Raji (cell line): ENCODE results near the gene ATP5F1B.
A peak's percentile ranks its signal among the peaks of the same experiment; 100 is the strongest.

ENCODE experiments used
- POLR2A ChIP-seq: IDR thresholded peaks from 2 replicates; pipeline ENCODE4 v1.6.1; 2011; ENCODE audit warnings: low read depth, low read length, control low read depth; ENCODE audit not compliant: insufficient read depth

ATP5F1B gene

DNA sequence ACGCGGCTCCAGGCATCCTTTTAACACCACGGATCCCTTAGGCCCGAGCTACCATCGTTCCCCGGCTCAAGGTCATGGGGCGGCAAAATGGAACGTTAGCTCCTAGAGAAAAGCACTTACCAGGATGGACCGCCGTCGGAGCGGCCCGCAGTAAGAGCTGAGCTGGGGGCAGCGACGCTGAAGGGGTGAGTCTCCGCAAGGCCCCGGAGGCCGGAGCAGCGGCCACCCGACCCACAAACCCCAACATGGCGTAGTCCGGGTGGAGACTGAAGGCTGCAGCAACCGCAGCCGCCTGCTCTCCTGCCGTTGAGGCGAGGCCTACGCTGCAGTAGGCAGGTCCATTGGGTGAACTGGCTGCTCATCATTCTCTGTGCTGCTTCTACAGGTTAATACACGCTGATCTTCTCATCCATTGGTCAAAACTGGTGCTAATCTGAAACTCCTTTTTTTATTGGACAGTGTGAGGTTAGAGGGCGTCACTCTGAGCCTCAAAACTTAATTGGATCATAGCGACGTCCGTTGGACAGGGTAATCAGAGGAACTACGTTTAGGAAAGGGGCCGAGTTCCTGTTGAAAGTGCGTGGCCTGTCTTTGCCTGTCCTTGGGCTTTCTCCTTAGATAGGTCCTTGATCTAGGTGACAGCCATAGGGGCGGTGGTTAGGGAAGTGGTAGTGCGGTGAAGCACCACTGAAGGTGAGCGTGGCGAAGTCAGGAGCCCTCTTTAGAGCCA is at the start of gene ATP5F1B:
Gene ATP5F1B, minus strand, starts transcription at position 268 of the 730 bp plus-strand sequence. Its CDS starts 21 bp downstream, at position 247.
- peak; percentile 98 for TF ChIP-seq POLR2A

GRCh38 chr12:56694161-56694560 is 48.4 kb upstream of the ATP5F1B start:
- TF ChIP-seq POLR2A, result no peak

DNA sequence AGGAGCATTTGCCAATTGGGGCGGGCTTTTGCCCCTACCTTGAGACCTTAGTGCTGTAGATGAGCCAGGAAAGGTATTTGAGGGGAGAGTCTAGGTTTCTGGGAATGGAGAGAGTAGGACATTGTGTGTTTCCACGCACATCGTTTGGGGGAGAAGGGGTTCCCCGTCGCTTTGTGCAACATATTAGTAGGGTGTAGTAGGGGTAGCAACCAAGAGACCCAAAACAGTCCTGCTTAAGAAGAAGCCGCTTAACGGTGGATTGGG is 43.0 kb upstream of the ATP5F1B start:
- no peak for TF ChIP-seq POLR2A

DNA sequence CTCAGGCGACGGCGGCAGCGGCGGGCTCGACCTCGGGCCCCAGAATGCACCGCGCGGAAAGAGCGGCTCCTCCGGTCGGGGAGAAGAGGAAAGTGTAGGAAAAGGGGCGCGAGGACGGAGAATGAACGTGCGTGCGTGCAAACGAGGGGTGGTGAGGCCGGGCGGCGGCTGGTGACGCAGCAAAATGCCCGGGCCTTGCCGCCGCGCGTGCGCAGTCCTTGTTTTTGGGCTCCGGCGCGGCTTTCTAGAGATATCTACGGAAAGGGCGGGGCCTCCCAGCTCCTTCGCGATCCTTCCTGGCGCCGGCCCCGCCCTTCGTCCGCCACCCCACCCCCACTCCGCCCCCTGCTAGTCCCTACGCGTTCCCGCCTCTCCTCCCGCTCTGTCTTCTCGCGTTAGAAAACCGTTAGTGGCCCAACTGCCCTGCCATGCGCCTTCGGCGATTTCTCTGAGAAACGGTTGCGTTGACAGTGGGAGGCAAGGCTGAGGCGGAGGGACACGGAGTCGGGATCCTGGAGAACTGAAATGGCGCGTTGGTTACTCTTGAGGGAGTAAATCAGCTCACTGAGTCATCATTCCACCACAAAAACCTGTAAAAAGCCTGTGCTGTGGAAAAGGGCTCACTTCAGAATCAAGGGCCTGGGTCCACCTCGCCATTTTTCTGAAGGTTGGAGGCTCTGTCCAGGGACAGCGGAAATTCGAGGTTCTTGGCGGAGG is 42.5 kb upstream of the ATP5F1B start, which contains the start of gene PTGES3:
Gene PTGES3, minus strand, starts transcription at position 156 of the 717 bp plus-strand sequence. CDS start 285 bp downstream, outside the sequence.
- TF ChIP-seq POLR2A, result peak; percentile 93

GRCh38 chr12:56687223-56688128 is 41.7 kb upstream of the ATP5F1B start:
- TF ChIP-seq POLR2A, result peak; percentile 28; the same call in 1 of the 2 replicates

DNA sequence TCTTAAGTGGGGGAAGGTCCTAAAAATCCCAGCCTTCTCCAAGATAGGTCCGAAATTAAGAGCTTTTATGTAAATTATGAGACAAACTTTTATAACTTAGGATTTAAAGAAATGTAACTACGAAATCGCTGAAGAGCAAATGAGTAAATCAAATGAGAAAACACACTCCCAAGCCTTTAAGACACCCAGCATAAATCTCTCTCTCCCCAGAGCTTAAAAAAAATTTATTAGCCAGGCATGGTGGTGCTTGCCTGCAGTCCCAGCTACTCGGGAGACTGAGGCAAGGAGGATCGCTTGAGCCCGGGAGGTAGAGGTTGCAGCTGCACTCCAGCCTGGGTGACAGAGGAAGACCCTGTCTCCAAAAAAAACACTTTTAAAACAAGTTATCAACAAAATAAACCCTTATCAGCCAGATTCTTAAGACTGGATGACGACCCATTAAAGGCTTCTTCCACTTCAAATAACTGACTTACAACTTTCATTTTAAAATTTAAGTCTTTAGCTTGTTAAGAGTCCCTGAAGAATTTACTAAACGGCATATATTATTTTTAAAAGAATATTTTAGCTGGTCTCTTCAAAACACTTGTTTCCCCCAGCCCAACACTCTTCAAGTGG is 39.1 kb upstream of the ATP5F1B start:
- no peak for TF ChIP-seq POLR2A

DNA sequence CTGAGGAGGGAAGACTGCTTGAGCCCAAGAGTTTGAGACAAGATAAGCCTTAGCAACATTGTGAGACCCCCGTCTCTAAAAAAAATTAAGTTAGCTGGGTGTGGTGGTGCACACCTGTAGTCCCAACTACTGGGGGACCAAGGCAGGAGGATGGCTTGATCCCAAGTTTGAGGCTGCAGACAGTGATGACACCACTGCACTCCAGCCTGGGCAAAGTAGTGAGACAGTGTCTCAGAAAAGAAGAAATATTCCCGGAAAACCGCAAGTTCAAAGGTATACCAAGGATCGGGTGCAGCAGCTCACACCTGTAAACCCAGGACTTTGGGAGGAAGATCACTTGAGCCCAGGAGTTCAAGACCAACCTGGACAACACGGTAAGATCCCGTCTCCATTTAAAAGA is 36.5 kb upstream of the ATP5F1B start:
- no peak for TF ChIP-seq POLR2A

DNA sequence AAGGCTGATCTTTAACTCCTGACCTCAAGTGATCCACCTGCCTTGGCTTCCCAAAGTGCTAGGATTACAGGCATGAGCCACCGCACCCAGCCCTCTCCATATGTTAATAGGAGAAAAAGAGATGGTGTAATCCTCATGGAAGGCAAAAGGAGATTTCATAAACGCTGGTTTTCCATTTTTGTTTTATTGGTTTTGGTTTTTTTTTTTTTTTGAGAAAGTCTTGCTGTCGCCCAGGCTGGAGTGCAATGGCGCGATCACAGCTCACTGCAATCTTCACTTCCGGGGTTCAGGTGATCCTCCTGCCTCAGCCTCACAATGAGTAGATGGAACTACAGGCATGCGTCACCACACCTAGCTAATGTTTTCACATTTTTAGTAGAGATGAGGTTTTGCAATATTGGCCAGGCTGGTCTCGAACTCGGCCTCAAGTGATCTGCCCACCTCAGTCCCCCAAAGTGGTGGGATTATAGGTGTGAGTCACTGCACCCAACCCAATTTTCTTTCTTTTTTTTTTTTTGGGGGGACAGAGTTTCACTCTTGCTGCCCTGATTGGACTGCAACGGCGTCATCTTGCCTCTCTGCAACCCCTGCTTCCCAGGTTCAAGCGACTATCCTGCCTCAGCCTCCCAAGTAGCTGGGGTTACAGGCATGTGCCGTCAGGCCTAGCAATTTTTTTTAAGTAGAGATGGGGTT is 34.2 kb upstream of the ATP5F1B start:
- TF ChIP-seq POLR2A, result no peak

GRCh38 chr12:56678852-56679251 is 33.1 kb upstream of the ATP5F1B start:
- TF ChIP-seq POLR2A, result no peak

DNA sequence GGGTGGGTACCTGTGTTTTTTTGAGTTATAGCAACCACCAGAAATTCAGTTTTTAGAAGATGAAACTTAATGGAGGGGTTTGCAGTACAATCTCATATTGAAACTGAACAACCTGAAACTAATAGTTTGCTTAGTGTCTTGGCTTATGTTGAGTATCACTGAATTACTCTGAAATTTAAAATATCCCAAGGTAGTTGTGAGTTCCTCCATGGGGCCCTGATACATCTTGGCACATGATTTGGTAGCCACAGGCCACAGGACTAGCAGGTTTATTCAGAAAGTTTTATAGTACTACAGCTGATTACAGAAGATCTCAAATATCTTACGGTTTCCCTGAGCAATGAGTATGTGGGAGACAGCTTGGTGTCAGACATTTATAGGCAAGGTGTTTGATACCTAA is 31.9 kb upstream of the ATP5F1B start:
- no peak for TF ChIP-seq POLR2A

DNA sequence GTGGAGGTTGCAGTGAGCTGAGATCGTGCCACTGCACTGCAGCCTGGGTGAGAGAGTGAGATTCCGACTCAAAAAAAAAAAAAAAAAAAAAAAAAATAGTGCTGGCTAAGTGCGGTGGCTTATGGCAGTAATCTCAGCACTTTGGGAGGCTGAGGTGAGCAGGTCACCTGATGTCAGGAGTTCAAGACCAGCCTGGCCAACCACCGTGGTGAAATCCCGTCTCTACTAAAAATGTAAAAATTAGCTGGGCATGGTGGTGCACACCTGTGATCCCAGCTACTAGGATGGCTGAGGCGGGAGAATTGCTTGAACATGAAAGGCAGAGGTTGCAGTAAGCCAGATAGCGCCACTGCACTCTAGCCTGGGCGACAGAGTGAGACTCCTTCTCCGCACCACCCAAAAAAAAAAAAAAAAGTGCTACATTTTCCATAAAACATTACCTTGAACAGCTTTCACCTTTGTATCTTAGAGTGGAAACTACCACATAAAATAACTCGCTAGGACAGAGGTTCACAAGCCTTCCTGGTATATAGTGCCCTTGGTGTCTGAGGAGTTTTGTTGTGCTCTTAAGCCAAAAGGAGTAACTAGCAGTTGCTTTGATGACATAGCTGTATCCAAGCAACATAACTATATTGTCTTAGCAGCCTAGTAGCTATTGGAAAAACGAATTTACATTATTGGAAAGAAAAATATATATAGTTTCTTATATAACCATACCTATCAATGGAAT is 31.2 kb upstream of the ATP5F1B start:
- no peak for TF ChIP-seq POLR2A

DNA sequence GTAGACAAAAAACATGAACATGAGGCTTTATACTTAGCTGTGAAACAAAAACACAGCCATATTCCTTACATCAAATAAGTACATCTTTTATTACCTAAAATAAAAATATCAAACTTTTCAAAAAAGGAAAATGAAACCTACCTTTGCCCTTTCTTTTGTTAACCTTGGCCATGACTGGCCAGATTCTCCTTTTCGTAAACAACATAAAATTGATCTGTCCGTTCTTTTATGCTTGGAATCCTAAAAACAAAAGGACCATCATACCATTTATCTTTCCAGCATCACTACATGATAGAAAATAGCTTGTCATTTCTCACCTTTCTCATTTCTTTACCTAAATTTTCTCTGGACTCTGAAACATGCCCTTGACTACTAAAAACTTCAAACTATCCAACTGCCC is 25.8 kb upstream of the ATP5F1B start:
- no peak for TF ChIP-seq POLR2A

GRCh38 chr12:56670836-56671235 is 25.1 kb upstream of the ATP5F1B start:
- no peak for TF ChIP-seq POLR2A

DNA sequence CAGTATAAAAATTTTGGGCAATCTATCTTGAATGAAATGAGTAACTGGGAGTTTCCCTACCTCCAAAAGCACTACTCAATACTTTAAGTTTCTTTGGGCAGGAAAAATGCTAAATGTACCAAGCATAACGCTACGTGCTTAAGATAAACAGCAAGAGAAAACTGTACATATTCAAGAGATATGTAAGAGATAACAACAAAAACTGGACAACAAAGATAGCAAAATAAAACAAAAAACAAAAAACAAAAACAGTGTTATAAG is 22.3 kb upstream of the ATP5F1B start:
- TF ChIP-seq POLR2A, result no peak
